GM12892 (cell line): ENCODE results near the gene MGMT.

ENCODE experiments used
- POLR2A ChIP-seq: IDR thresholded peaks from 2 replicates; pipeline ENCODE4 v1.6.1; 2011; ENCODE audit warnings: low read depth, low read length, control low read depth
- POLR2AphosphoS5 ChIP-seq: IDR thresholded peaks from 2 replicates; pipeline ENCODE4 v1.6.1; 2011; ENCODE audit warnings: low read depth, low read length, control low read depth
- TAF1 ChIP-seq: IDR thresholded peaks from 2 replicates; pipeline ENCODE4 v1.6.1; 2011; ENCODE audit warnings: low read depth, mild to moderate bottlenecking, control low read depth, low read length, borderline replicate concordance

- TF ChIP-seq POLR2A (no peak), TAF1 (no peak), POLR2AphosphoS5 (no peak)
Observed at GRCh38 chr10:129550658-129551057, 83.6 kb downstream of the MGMT start.
